HG02938 (cell line): Measurements from ENCODE around the gene GTSE1.

Experiments used
- ATAC-seq: cut with Tn5 transposase; IDR thresholded peaks from one replicate; pipeline ENCODE4 v1.9.1; 2021; ENCODE audit warnings: mild to moderate bottlenecking, moderate library complexity; ENCODE audit not compliant: unreplicated experiment

Gene GTSE1

GRCh38 chr22:46351131-46351735 is 54.6 kb downstream of the GTSE1 start:
- ATAC-seq: no peak

GRCh38 chr22:46351767-46352166 is 55.1 kb downstream of the GTSE1 start:
- ATAC-seq: no peak

GRCh38 chr22:46352276-46352675 is 55.6 kb downstream of the GTSE1 start:
- ATAC-seq: no peak

- no peak for ATAC-seq
Observed at GRCh38 chr22:46352691-46353386, 56.2 kb downstream of the GTSE1 start.

GRCh38 chr22:46353483-46354105 is 56.9 kb downstream of the GTSE1 start:
- ATAC-seq: no peak

GRCh38 chr22:46354176-46354992 is 57.7 kb downstream of the GTSE1 start:
- no peak for ATAC-seq

GRCh38 chr22:46354993-46355305 is 58.3 kb downstream of the GTSE1 start:
- no peak for ATAC-seq

- ATAC-seq: no peak
Observed at GRCh38 chr22:46355369-46355995, 58.8 kb downstream of the GTSE1 start.

GRCh38 chr22:46355996-46356471 is 59.4 kb downstream of the GTSE1 start:
- no peak for ATAC-seq

- no peak for ATAC-seq
Observed at GRCh38 chr22:46356496-46357480, 60.1 kb downstream of the GTSE1 start.

- ATAC-seq: no peak
Observed at GRCh38 chr22:46357711-46358520, 61.2 kb downstream of the GTSE1 start.

GRCh38 chr22:46358766-46359165 is 62.1 kb downstream of the GTSE1 start:
- ATAC-seq: no peak

GRCh38 chr22:46359362-46359761 is 62.7 kb downstream of the GTSE1 start:
- ATAC-seq: no peak

GRCh38 chr22:46360097-46360496 is 63.4 kb downstream of the GTSE1 start:
- no peak for ATAC-seq

GRCh38 chr22:46360891-46361290 is 64.2 kb downstream of the GTSE1 start:
- ATAC-seq: no peak

GRCh38 chr22:46361826-46362202 is 65.1 kb downstream of the GTSE1 start:
- no peak for ATAC-seq

GRCh38 chr22:46362203-46362933 is 65.7 kb downstream of the GTSE1 start:
- ATAC-seq: no peak

GRCh38 chr22:46362934-46363515 is 66.4 kb downstream of the GTSE1 start:
- ATAC-seq: no peak
